Nephron progenitor cell (in vitro differentiated cells): ENCODE results near the gene NCKAP5.
A peak's percentile ranks its signal among the peaks of the same experiment; 100 is the strongest.

ENCODE experiments used
- DNase-seq: peaks from one replicate; pipeline ENCODE4 v3.0.0; 2021
- H3K27ac Mint-ChIP-seq: 2 replicates; pipeline ENCODE4 v1.8.0; 2021; ENCODE audit warnings: mild to moderate bottlenecking, moderate library complexity, mixed read lengths
- H3K27me3 Mint-ChIP-seq: 2 replicates; pipeline ENCODE4 v1.8.0; 2021; ENCODE audit warnings: mild to moderate bottlenecking, low read depth, mixed read lengths; ENCODE audit not compliant: poor library complexity
- H3K36me3 Mint-ChIP-seq: 2 replicates; pipeline ENCODE4 v1.8.0; 2021; ENCODE audit warnings: low read depth, mixed read lengths
- H3K4me1 Mint-ChIP-seq: 2 replicates; pipeline ENCODE4 v1.8.0; 2021; ENCODE audit warnings: mixed read lengths
- H3K4me3 Mint-ChIP-seq: 2 replicates; pipeline ENCODE4 v1.8.0; 2021; ENCODE audit warnings: mild to moderate bottlenecking, moderate library complexity, mixed read lengths
- H3K9me3 Mint-ChIP-seq: 2 replicates; pipeline ENCODE4 v1.8.0; 2021; ENCODE audit warnings: mild to moderate bottlenecking, moderate library complexity, mixed read lengths
- CTCF ChIP-seq: fragments of 200-600 bp; sonication (generic); IDR thresholded peaks from 2 replicates; pipeline ENCODE4 v1.5.0; 2021; ENCODE audit warnings: antibody characterized with exemption

Gene NCKAP5

DNA sequence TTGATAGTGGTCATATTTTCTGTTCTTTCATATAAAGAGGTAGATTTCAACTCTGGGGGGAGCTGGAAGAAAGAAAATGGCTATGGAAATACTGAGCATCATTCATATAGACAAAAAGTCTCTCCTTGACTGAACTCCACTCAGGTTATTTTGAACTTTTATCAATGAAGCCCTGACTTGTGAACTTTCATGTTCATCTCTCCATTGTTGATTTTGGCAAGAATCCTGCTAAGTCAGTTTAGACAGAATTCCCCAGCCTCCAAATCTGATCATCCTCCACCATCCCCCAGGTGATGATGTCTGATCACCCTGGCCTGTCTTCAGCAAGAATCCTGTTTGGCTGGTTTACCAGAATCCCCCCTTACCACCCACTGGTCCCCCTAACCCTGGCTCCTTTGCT, 395.0 kb downstream of the NCKAP5 start:
- Mint-ChIP-seq H3K4me1 (peaks cover 18% of the 10 kb centered on the region), H3K27ac (no peak overlapping the region), H3K4me3 (no peak overlapping the region), H3K9me3 (no peaks in the 10 kb centered on the region), H3K36me3 (no peaks in the 10 kb centered on the region), H3K27me3 (peaks cover 4% of the 10 kb centered on the region)
- TF ChIP-seq CTCF: no peak
- DNase-seq: no peak

DNA sequence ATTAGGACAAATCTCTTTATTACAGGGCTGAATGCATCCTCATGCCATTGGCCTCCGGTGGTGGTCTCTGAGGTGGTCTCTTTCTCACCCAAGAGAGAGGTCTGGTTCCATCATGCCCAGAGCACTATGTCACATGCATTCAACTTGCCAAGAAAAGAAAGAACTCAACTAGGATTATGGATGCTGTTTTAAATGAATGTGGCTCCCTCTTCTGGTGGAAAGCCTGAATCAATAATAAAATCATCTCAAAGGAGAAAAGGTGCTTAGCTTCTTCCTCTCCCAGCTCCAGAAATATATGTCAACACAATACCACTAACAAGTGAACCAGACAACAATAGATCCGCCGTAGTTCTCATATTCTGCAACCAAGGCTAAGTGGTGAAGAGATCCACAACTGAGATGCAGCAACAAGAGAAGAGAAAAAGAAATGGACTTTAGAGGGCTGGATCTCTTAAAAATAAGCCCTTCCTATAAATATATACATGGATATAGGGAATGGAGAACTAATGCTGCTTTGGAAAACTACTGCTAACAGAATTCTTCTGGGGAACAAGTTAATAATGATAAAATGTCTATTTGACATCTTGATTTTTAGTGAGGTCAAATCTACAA, 396.8 kb downstream of the NCKAP5 start:
- H3K4me1 Mint-ChIP-seq: peaks cover 19% of the 10 kb centered on the region
- DNase-seq: peak; percentile 19
- TF ChIP-seq CTCF: peak; percentile 64
- H3K36me3 Mint-ChIP-seq: no peaks in the 10 kb centered on the region
- H3K4me3 Mint-ChIP-seq: no peak overlapping the region
- H3K27me3 Mint-ChIP-seq: peaks cover 9% of the 10 kb centered on the region
- H3K27ac Mint-ChIP-seq: no peak overlapping the region
- no peaks in the 10 kb centered on the region for H3K9me3 Mint-ChIP-seq

- no peak for TF ChIP-seq CTCF
- Mint-ChIP-seq H3K27ac (peak overlapping the region; percentile 43), H3K27me3 (peaks cover 9% of the 10 kb centered on the region), H3K4me3 (no peak overlapping the region), H3K36me3 (no peaks in the 10 kb centered on the region), H3K4me1 (peaks cover 19% of the 10 kb centered on the region), H3K9me3 (no peaks in the 10 kb centered on the region)
- DNase-seq: no peak
These were observed 398.9 kb downstream of the NCKAP5 start for GRCh38 chr2:133169274-133169912.

GRCh38 chr2:133167990-133168389, 400.3 kb downstream of the NCKAP5 start:
- no peaks in the 10 kb centered on the region for H3K9me3 Mint-ChIP-seq
- H3K36me3 Mint-ChIP-seq: no peaks in the 10 kb centered on the region
- TF ChIP-seq CTCF: no peak
- no peak overlapping the region for H3K27ac Mint-ChIP-seq
- peaks cover 9% of the 10 kb centered on the region for H3K27me3 Mint-ChIP-seq
- no peak overlapping the region for H3K4me3 Mint-ChIP-seq
- DNase-seq: no peak
- H3K4me1 Mint-ChIP-seq: peaks cover 23% of the 10 kb centered on the region

GRCh38 chr2:133167223-133167622, 401.0 kb downstream of the NCKAP5 start:
- Mint-ChIP-seq H3K9me3 (no peaks in the 10 kb centered on the region), H3K4me1 (peaks cover 24% of the 10 kb centered on the region), H3K27ac (no peak overlapping the region), H3K4me3 (no peak overlapping the region), H3K36me3 (no peaks in the 10 kb centered on the region), H3K27me3 (peaks cover 9% of the 10 kb centered on the region)
- DNase-seq: no peak
- no peak for TF ChIP-seq CTCF

DNA sequence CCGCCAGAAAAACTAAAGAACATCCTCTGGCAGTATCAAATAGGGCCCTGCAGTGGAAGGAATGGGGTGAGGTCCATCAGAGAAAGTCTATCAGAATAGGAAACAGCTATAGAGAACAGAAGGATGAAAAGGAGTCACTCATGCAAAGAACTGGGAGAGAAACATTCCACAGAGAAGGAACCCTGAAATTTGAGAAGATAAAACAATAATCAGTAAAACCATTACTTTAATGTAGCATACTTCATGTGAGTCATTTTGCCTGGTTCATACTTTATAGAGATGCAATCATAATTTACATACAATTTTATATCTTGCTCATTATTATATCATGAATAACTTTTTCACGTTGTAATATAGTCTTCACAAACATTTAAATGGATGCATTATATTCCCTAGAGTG, 402.2 kb downstream of the NCKAP5 start:
- H3K9me3 Mint-ChIP-seq: no peaks in the 10 kb centered on the region
- no peak overlapping the region for H3K27ac Mint-ChIP-seq
- no peak for DNase-seq
- H3K4me1 Mint-ChIP-seq: peaks cover 24% of the 10 kb centered on the region
- TF ChIP-seq CTCF: no peak
- H3K27me3 Mint-ChIP-seq: peaks cover 9% of the 10 kb centered on the region
- no peaks in the 10 kb centered on the region for H3K36me3 Mint-ChIP-seq
- H3K4me3 Mint-ChIP-seq: no peak overlapping the region
